D721Med (cell line): ENCODE measurements around the gene SNX24.

ENCODE experiments used
- DNase-seq: peaks from one replicate; pipeline ENCODE4 v3.0.0; 2011; ENCODE audit warnings: low spot score; ENCODE audit not compliant: insufficient read length
- FAIRE-seq: peaks from 2 replicates; lab custom pipeline; 2011; peaks lifted over from hg19 to GRCh38; lab: Jason Lieb, UNC
- CTCF ChIP-seq: IDR thresholded peaks from 2 replicates; pipeline ENCODE4 v1.5.1; 2012; ENCODE audit warnings: mild to moderate bottlenecking, control low read depth; ENCODE audit not compliant: insufficient read depth; ENCODE audit errors: missing control alignments

Gene SNX24

GRCh38 chr5:123000731-123001130, 155.3 kb downstream of the SNX24 start:
- TF ChIP-seq CTCF = no peak
- DNase-seq (no peak), FAIRE-seq (no peak)

- FAIRE-seq (no peak), DNase-seq (no peak)
- no peak for TF ChIP-seq CTCF
Observed at GRCh38 chr5:123001808-123002207, 156.4 kb downstream of the SNX24 start.

GRCh38 chr5:123007182-123007581, 161.8 kb downstream of the SNX24 start:
- TF ChIP-seq CTCF = no peak
- FAIRE-seq = no peak
- no peak for DNase-seq

GRCh38 chr5:123007754-123008153, 162.3 kb downstream of the SNX24 start:
- DNase-seq = no peak
- no peak for TF ChIP-seq CTCF
- FAIRE-seq = no peak

GRCh38 chr5:123012321-123012720, 166.9 kb downstream of the SNX24 start:
- DNase-seq = no peak
- FAIRE-seq = no peak
- TF ChIP-seq CTCF = no peak

GRCh38 chr5:123014689-123015088, 169.3 kb downstream of the SNX24 start:
- no peak for TF ChIP-seq CTCF
- FAIRE-seq = no peak
- DNase-seq = no peak

GRCh38 chr5:123028222-123028621, 182.8 kb downstream of the SNX24 start:
- DNase-seq (no peak), FAIRE-seq (no peak)
- no peak for TF ChIP-seq CTCF
